ENCODE results near the gene CATSPER1. TPM values are rescaled to one million over a fixed set of nuclear protein-coding genes. Genes with fewer than 3 reads are reported as not detected.

CATSPER1 gene
- total and polyA plus RNA-seq, 2 of the 13 experiments (the other 11 are each of a cell fraction or from before 2014, with no cell fraction given): 0.17 TPM; not detected in 1

DNA sequence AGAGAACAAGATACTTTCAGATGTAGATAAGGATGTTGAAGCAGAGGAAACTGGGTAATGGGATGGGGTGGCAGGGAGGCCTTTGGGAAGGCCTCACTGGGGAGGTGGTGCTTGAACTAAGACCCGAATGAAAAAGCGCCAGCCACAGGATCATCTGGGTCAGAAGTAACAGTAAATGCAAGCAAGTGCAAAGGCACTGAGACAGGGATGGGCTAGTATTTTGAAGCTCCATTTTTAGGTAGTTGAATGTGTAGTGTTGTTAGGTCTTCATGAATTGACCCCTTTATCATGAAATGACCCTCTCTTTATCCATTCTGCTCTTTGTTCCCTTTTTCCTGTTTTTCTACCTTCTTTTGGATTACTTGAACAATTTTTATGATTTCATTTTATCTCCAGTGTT is 37.6 kb upstream of the CATSPER1 start:
- no peaks in the 10 kb centered on the region for H4K20me1 ChIP-seq (ENCODE audit: insufficient read depth, low read length)
- in situ Hi-C loops (cut with HindIII; ENCODE audit: extremely low pct_ligation_motif_present, low pct_unique_long_range_greater_than_20kb) (no loop called here), intact Hi-C loops (cut with micrococcal nuclease; ENCODE audit: unreplicated experiment) (no loop called here)
- FAIRE-seq (no peak), DNase-seq (ENCODE audit: low spot score) (no peak), ATAC-seq (no peak)
- H2AFZ ChIP-seq (ENCODE audit: low read length): no peak overlapping the region
- no peak overlapping the region for H3K4me2 ChIP-seq (ENCODE audit: low read depth, low read length)
- H3K79me2 ChIP-seq (ENCODE audit: insufficient read depth, low read length): peaks cover 2% of the 10 kb centered on the region
- H3K9me3 ChIP-seq (ENCODE audit: low read length): no peaks in the 10 kb centered on the region
- 89% methylated on average over 2 of the region's 2 CpGs for WGBS (ENCODE audit: low lambda C conversion rate)
- H3K27ac ChIP-seq (ENCODE audit: extremely low read length, insufficient read depth, low read length): no peak overlapping the region
- peaks cover 36 to 89% of the 10 kb centered on the region in 2 experiments for H3K36me3 ChIP-seq (replicated peaks in 1 of 2; ENCODE audit: control insufficient read depth in 1 of 2, insufficient read depth in 2 of 2, low read length in 2 of 2)
- no TSS peak for BruUV-seq (replicated peaks)
- H3K27me3 ChIP-seq (ENCODE audit: control insufficient read depth in 1 of 2, insufficient read depth in 2 of 2, low read length in 2 of 2): no peaks in the 10 kb centered on the region
- ChIA-PET CTCF (ENCODE audit: low intra/inter-chr PET ratio, low total read pairs) (no interaction called here), POLR2A (interaction anchor here (1.8 kb wide), 1 partner anchor 12 kb away, joined by 8 read pairs; the partner anchor contains the start of gene SF3B2)
- no peak overlapping the region for H3K9ac ChIP-seq (ENCODE audit: insufficient read depth, low read depth, low read length)
- H3K4me1 ChIP-seq (ENCODE audit: insufficient read depth, low read length): peaks cover 27% of the 10 kb centered on the region
- H3K4me3 ChIP-seq (replicated peaks in 1 of 3; ENCODE audit: insufficient read depth in 1 of 3, low read depth in 2 of 3, low read length in 3 of 3): no peak overlapping the region
- no peak for TF ChIP-seq ZC3H4 (CRISPR knock-in tag; IDR thresholded peaks at IDR 0.05; ENCODE audit: borderline replicate concordance)
- no peak for TF ChIP-seq CHCHD3 (CRISPR knock-in tag; IDR thresholded peaks at IDR 0.05)
- TF ChIP-seq ATF7 (IDR thresholded peaks at IDR 0.05): no peak
- TF ChIP-seq ATF7 (CRISPR knock-in tag; IDR thresholded peaks at IDR 0.05): no peak
- no peak for TF ChIP-seq ZNF496 (CRISPR knock-in tag; IDR thresholded peaks at IDR 0.05; ENCODE audit: insufficient replicate concordance)
- TF ChIP-seq, protein P1, sequence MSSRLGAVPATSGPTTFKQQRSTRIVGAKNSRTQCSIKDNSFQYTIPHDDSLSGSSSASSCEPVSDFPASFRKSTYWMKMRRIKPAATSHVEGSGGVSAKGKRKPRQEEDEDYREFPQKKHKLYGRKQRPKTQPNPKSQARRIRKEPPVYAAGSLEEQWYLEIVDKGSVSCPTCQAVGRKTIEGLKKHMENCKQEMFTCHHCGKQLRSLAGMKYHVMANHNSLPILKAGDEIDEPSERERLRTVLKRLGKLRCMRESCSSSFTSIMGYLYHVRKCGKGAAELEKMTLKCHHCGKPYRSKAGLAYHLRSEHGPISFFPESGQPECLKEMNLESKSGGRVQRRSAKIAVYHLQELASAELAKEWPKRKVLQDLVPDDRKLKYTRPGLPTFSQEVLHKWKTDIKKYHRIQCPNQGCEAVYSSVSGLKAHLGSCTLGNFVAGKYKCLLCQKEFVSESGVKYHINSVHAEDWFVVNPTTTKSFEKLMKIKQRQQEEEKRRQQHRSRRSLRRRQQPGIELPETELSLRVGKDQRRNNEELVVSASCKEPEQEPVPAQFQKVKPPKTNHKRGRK (CRISPR knock-in tag; IDR thresholded peaks at IDR 0.05): no peak
- no peak for TF ChIP-seq ZNF335 (CRISPR knock-in tag; IDR thresholded peaks at IDR 0.05)
- TF ChIP-seq JDP2 (CRISPR knock-in tag; IDR thresholded peaks at IDR 0.05; ENCODE audit: borderline replicate concordance): no peak
